ENCODE data around the gene COL8A2.

DNA sequence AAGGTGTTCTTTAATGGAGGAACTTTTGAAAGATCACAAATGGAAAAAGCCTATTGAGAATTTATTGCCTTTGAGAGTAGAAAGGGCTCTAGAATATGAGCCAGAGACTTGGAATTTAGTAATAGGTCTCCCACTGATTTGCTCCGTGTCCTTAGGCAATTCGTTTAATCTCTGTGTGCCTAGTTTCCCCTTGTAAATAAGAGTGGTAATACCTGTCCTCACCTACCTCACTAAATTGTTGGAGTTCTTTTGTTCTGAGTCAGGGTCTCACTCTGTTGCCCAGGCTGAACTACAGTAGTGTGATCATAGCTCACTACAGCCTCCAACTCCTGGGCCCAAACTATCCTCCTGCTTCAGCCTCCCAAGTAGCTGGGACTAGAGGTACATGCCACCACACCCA is 56.2 kb downstream of the COL8A2 start:
- TF ChIP-seq, protein P1, sequence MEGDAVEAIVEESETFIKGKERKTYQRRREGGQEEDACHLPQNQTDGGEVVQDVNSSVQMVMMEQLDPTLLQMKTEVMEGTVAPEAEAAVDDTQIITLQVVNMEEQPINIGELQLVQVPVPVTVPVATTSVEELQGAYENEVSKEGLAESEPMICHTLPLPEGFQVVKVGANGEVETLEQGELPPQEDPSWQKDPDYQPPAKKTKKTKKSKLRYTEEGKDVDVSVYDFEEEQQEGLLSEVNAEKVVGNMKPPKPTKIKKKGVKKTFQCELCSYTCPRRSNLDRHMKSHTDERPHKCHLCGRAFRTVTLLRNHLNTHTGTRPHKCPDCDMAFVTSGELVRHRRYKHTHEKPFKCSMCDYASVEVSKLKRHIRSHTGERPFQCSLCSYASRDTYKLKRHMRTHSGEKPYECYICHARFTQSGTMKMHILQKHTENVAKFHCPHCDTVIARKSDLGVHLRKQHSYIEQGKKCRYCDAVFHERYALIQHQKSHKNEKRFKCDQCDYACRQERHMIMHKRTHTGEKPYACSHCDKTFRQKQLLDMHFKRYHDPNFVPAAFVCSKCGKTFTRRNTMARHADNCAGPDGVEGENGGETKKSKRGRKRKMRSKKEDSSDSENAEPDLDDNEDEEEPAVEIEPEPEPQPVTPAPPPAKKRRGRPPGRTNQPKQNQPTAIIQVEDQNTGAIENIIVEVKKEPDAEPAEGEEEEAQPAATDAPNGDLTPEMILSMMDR (conservative IDR thresholded peaks at IDR 0.05; ENCODE audit: low read depth, low read length): no peak
- TF ChIP-seq SMC3 (IDR thresholded peaks at IDR 0.05; ENCODE audit: low read depth, low read length) (no peak), CEBPB (IDR thresholded peaks at IDR 0.05; ENCODE audit: low read depth, low read length) (no peak), POLR2A (IDR thresholded peaks at IDR 0.05; ENCODE audit: low read depth, low read length) (no peak), RFX5 (IDR thresholded peaks at IDR 0.05; ENCODE audit: low read depth, low read length) (no peak), MXI1 (IDR thresholded peaks at IDR 0.05; ENCODE audit: borderline replicate concordance, low read depth, low read length) (no peak), RAD21 (IDR thresholded peaks at IDR 0.05; ENCODE audit: low read length) (no peak), CHD1 (IDR thresholded peaks at IDR 0.05; ENCODE audit: low read depth, low read length) (no peak), MAFK (IDR thresholded peaks at IDR 0.05; ENCODE audit: low read depth, low read length) (no peak), BHLHE40 (IDR thresholded peaks at IDR 0.05; ENCODE audit: low read depth, low read length) (no peak)
- TF ChIP-seq, protein P2, sequence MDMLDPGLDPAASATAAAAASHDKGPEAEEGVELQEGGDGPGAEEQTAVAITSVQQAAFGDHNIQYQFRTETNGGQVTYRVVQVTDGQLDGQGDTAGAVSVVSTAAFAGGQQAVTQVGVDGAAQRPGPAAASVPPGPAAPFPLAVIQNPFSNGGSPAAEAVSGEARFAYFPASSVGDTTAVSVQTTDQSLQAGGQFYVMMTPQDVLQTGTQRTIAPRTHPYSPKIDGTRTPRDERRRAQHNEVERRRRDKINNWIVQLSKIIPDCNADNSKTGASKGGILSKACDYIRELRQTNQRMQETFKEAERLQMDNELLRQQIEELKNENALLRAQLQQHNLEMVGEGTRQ (IDR thresholded peaks at IDR 0.05; ENCODE audit: low read depth, low read length): no peak
- TF ChIP-seq, protein P3, sequence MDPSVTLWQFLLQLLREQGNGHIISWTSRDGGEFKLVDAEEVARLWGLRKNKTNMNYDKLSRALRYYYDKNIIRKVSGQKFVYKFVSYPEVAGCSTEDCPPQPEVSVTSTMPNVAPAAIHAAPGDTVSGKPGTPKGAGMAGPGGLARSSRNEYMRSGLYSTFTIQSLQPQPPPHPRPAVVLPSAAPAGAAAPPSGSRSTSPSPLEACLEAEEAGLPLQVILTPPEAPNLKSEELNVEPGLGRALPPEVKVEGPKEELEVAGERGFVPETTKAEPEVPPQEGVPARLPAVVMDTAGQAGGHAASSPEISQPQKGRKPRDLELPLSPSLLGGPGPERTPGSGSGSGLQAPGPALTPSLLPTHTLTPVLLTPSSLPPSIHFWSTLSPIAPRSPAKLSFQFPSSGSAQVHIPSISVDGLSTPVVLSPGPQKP (IDR thresholded peaks at IDR 0.05; ENCODE audit: borderline replicate concordance, low read depth, low read length): no peak
